HCT116 (cell line): ENCODE data around the gene IL1RAPL1. TPM values are rescaled to one million over a fixed set of nuclear protein-coding genes. Genes with fewer than 3 reads are reported as not detected.

Source experiments
- ATAC-seq: fragments of 200-7000 bp; cut with Tn5 transposase; 2 replicates; pipeline ENCODE4 v1.9.1; 2020; ENCODE audit warnings: mild to moderate bottlenecking, moderate library complexity
- BruUV-seq: library from RNA; stranded (reverse); fragments of 400-500 nt; replicated peaks from 2 replicates; lab custom pipeline; 2021; lab: Mats Ljungman, UMichigan
- CTCF ChIA-PET: fragments of 300-600 bp; sonication (Branson Sonifier 250); formaldehyde crosslinking; loops from one replicate; lab custom pipeline; 2021; ENCODE audit warnings: antibody characterized with exemption; lab: Charles Lee
- POLR2A ChIA-PET: fragments of 300-600, 350-600 bp; sonication (Branson Sonifier 250); formaldehyde crosslinking; loops from one replicate; lab custom pipeline; 2021; ENCODE audit warnings: antibody characterized with exemption; lab: Charles Lee
- RAD21 ChIA-PET, 2 experiments: fragments of 300-600 bp; sonication (Branson Sonifier 250); formaldehyde crosslinking; loops; one replicate each; lab custom pipeline; 2023; ENCODE audit warnings: low total read pairs in 2 of 2; ENCODE audit not compliant: uncharacterized antibody in 2 of 2, unreplicated experiment in 2 of 2, low non-redundant PET in 1 of 2; lab: Charles Lee
- DNase-seq: peaks from one replicate; pipeline ENCODE4 v3.0.0-alpha.2; 2010; ENCODE audit warnings: low read depth, low spot score
- H2AFZ ChIP-seq: fragments of 200-600 bp; shearing (Covaris generic), sonication (generic); 2 replicates; pipeline ENCODE4 v1.6.1; 2017; ENCODE audit warnings: low read depth, mixed run types, mixed read lengths, antibody characterized with exemption, low read length; ENCODE audit not compliant: poor library complexity, severe bottlenecking
- H3K27ac ChIP-seq: 2 replicates; pipeline ENCODE4 v1.5.1; 2012; ENCODE audit warnings: low read depth, low read length
- H3K27me3 ChIP-seq: fragments of 200-600 bp; sonication (generic); 2 replicates; pipeline ENCODE4 v1.6.1; 2016; ENCODE audit warnings: mixed run types, low read length, mixed read lengths; ENCODE audit not compliant: insufficient read depth
- H3K36me3 ChIP-seq, 2 experiments: fragments of 200-500 bp in 1 of 2; fragments of 200-600 bp in 1 of 2; sonication (Bioruptor generic) in 1 of 2; sonication (generic) in 1 of 2; 2 replicates each; pipeline versions ENCODE4 v1.5.1 to v1.6.1; 2014 to 2016; ENCODE audit warnings: low read length in 2 of 2, inconsistent platforms in 1 of 2, mixed read lengths in 1 of 2, mixed run types in 1 of 2; ENCODE audit not compliant: insufficient read depth in 2 of 2, control insufficient read depth in 1 of 2
- H3K4me1 ChIP-seq, 2 experiments: fragments of 200-600 bp in 1 of 2; sonication (generic) in 1 of 2; 2 replicates each; pipeline versions ENCODE4 v1.5.1 to v1.6.1; 2012 to 2017; ENCODE audit warnings: low read length in 2 of 2, inconsistent platforms in 1 of 2, mild to moderate bottlenecking in 1 of 2, mixed read lengths in 1 of 2, mixed run types in 1 of 2, moderate library complexity in 1 of 2; ENCODE audit not compliant: insufficient read depth in 2 of 2, control insufficient read depth in 1 of 2
- H3K4me2 ChIP-seq: fragments of 200-600 bp; sonication (generic); 2 replicates; pipeline ENCODE4 v1.6.1; 2017; ENCODE audit warnings: mixed run types, low read length, mixed read lengths
- H3K4me3 ChIP-seq, 2 experiments: fragments of 200-600 bp in 1 of 2; sonication (generic) in 1 of 2; replicated peaks in 1 of 2; 2 replicates each; pipeline ENCODE4 v1.5.1; 2011 to 2016; ENCODE audit warnings: low read length in 2 of 2, control low read depth in 1 of 2, low read depth in 1 of 2, mild to moderate bottlenecking in 1 of 2, mixed read lengths in 1 of 2, mixed run types in 1 of 2
- H3K79me2 ChIP-seq: fragments of 200-600 bp; sonication (generic); 2 replicates; pipeline ENCODE4 v1.6.1; 2017; ENCODE audit warnings: mild to moderate bottlenecking, mixed run types, low read length, moderate library complexity, mixed read lengths; ENCODE audit not compliant: insufficient read depth
- H3K9ac ChIP-seq: fragments of 200-600 bp; sonication (generic); 2 replicates; pipeline ENCODE4 v1.6.1; 2016; ENCODE audit warnings: low read length, mixed read lengths
- H3K9me2 ChIP-seq: fragments of 200-600 bp; sonication (generic), shearing (Covaris generic); 2 replicates; pipeline ENCODE4 v1.6.1; 2017; ENCODE audit warnings: mixed run types, mild to moderate bottlenecking, moderate library complexity; ENCODE audit not compliant: insufficient read depth
- H3K9me3 ChIP-seq, 2 experiments: fragments of 200-500 bp in 1 of 2; fragments of 200-600 bp in 1 of 2; sonication (Bioruptor generic) in 1 of 2; sonication (generic) in 1 of 2; 2 replicates each; pipeline ENCODE4 v1.6.1; 2014 to 2017; ENCODE audit warnings: low read length in 2 of 2, mixed read lengths in 2 of 2, inconsistent platforms in 1 of 2, low read depth in 1 of 2, mild to moderate bottlenecking in 1 of 2, mixed run types in 1 of 2, moderate library complexity in 1 of 2; ENCODE audit not compliant: control insufficient read depth in 1 of 2, insufficient read depth in 1 of 2
- H4K20me1 ChIP-seq: fragments of 200-600 bp; sonication (generic), shearing (Covaris generic); 2 replicates; pipeline ENCODE4 v1.6.1; 2017; ENCODE audit warnings: mixed run types, mild to moderate bottlenecking, moderate library complexity; ENCODE audit not compliant: insufficient read depth
- EZH2 ChIP-seq: fragments of 200-600 bp; sonication (generic); IDR thresholded peaks from 2 replicates; pipeline ENCODE4 v1.6.1; 2017; ENCODE audit warnings: antibody characterized with exemption, mixed run types
- RAD21 ChIP-seq: IDR thresholded peaks from 2 replicates; pipeline ENCODE4 v1.6.1; 2012; ENCODE audit warnings: low read depth, mild to moderate bottlenecking
- SIN3A ChIP-seq: IDR thresholded peaks from 2 replicates; pipeline ENCODE4 v1.6.1; 2012; ENCODE audit warnings: low read depth
- TCF7L2 ChIP-seq: IDR thresholded peaks from 2 replicates; pipeline ENCODE4 v1.7.0; 2011; ENCODE audit warnings: borderline replicate concordance, inconsistent platforms; ENCODE audit not compliant: insufficient read depth, insufficient read length; ENCODE audit errors: extremely low read depth
- ZFX ChIP-seq: fragments of 450-650 bp; IDR thresholded peaks from 2 replicates; pipeline ENCODE4 v1.6.1; 2017
- ZNF274 ChIP-seq: fragments of 200-500 bp; sonication (Bioruptor generic); IDR thresholded peaks from 2 replicates; pipeline ENCODE4 v1.6.1; 2014; ENCODE audit warnings: mild to moderate bottlenecking, low read depth, low read length, inconsistent platforms
- intact Hi-C: fragments of 100-400 bp; cut with micrococcal nuclease; formaldehyde crosslinking; loops from 2 replicates; pipeline ENCODE4 v1.10.0; 2022
- total RNA-seq: library from RNA; stranded (reverse); gene quantifications from one replicate; pipeline ENCODE4 v1.2.1, GENCODE V29; 2021; ENCODE audit not compliant: unreplicated experiment
- TF ChIP-seq, protein P1 (sequence below), 3 experiments: fragments of 200-600 bp in 1 of 3; sonication (generic) in 1 of 3; IDR thresholded peaks in 2 of 3; conservative IDR thresholded peaks in 1 of 3; 2 replicates each; pipeline ENCODE4 v1.5.1; 2012 to 2017; ENCODE audit warnings: low read depth in 2 of 3, low read length in 2 of 3, antibody characterized with exemption in 1 of 3, borderline replicate concordance in 1 of 3, control low read depth in 1 of 3, mild to moderate bottlenecking in 1 of 3, mixed read lengths in 1 of 3, mixed run types in 1 of 3, moderate library complexity in 1 of 3; ENCODE audit not compliant: insufficient read depth in 1 of 3
- TF ChIP-seq, protein P2 (sequence below): IDR thresholded peaks from 2 replicates; pipeline ENCODE4 v1.6.1; 2012; ENCODE audit warnings: low read depth

The IL1RAPL1 gene
- total RNA-seq, 1 experiment from 2014 or later = 2.8 TPM

DNA sequence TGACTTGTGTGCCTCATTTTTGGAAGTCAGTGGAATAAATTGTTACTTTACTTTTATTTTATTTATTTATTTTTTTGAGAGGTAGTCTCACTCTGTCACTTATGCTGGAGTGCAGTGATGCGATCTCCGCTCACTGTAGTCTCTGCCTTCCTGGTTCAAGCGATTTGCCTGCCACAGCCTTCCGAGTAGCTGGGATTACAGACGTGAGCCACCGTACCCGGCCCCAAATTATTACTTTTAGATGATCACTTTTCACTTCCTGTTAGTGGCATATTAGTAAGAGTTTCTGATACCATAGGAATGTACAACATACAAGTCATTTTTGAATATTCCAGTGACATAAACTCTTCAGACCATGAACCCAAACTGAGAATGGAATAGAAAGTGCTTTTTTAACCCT lies 1017.1 kb downstream of the IL1RAPL1 start (continued):
- TF ChIP-seq, protein P1, sequence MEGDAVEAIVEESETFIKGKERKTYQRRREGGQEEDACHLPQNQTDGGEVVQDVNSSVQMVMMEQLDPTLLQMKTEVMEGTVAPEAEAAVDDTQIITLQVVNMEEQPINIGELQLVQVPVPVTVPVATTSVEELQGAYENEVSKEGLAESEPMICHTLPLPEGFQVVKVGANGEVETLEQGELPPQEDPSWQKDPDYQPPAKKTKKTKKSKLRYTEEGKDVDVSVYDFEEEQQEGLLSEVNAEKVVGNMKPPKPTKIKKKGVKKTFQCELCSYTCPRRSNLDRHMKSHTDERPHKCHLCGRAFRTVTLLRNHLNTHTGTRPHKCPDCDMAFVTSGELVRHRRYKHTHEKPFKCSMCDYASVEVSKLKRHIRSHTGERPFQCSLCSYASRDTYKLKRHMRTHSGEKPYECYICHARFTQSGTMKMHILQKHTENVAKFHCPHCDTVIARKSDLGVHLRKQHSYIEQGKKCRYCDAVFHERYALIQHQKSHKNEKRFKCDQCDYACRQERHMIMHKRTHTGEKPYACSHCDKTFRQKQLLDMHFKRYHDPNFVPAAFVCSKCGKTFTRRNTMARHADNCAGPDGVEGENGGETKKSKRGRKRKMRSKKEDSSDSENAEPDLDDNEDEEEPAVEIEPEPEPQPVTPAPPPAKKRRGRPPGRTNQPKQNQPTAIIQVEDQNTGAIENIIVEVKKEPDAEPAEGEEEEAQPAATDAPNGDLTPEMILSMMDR (IDR thresholded peaks at IDR 0.05 in 2 of 3, conservative IDR thresholded peaks at IDR 0.05 in 1 of 3; ENCODE audit: borderline replicate concordance in 1 of 3, insufficient read depth in 1 of 3, low read depth in 2 of 3, low read length in 2 of 3) = no peak
- TF ChIP-seq TCF7L2 (no peak), EZH2 (no peak)
- TF ChIP-seq, all 23 proteins: peak for 0

DNA sequence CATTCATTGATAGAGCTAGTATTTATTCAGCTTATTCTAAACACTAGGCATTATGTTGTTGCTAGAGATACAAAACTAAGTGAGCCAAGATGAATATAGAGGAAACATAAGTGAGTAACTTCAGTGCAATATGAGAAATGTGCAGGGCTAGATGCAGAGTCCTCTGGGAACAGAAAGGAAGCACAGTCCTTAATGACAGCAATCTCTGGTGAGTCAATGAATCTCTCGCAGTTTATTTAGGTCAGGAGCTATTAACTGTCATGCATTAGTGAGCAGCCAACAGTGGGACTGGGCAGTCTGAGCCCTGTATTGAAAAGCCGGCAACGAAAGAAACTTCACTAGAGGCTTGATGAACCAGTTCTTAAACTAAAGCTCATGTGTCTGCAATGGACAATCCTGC lies 1030.0 kb downstream of the IL1RAPL1 start:
- intact Hi-C loops = no loop called here
- H3K36me3 ChIP-seq = no peaks in the 10 kb centered on the region
- ChIA-PET POLR2A (no interaction called here), RAD21 (no interaction called here), CTCF (no interaction called here)
- TF ChIP-seq RAD21 = no peak
- TF ChIP-seq EZH2 = no peak
- TF ChIP-seq, protein P2, sequence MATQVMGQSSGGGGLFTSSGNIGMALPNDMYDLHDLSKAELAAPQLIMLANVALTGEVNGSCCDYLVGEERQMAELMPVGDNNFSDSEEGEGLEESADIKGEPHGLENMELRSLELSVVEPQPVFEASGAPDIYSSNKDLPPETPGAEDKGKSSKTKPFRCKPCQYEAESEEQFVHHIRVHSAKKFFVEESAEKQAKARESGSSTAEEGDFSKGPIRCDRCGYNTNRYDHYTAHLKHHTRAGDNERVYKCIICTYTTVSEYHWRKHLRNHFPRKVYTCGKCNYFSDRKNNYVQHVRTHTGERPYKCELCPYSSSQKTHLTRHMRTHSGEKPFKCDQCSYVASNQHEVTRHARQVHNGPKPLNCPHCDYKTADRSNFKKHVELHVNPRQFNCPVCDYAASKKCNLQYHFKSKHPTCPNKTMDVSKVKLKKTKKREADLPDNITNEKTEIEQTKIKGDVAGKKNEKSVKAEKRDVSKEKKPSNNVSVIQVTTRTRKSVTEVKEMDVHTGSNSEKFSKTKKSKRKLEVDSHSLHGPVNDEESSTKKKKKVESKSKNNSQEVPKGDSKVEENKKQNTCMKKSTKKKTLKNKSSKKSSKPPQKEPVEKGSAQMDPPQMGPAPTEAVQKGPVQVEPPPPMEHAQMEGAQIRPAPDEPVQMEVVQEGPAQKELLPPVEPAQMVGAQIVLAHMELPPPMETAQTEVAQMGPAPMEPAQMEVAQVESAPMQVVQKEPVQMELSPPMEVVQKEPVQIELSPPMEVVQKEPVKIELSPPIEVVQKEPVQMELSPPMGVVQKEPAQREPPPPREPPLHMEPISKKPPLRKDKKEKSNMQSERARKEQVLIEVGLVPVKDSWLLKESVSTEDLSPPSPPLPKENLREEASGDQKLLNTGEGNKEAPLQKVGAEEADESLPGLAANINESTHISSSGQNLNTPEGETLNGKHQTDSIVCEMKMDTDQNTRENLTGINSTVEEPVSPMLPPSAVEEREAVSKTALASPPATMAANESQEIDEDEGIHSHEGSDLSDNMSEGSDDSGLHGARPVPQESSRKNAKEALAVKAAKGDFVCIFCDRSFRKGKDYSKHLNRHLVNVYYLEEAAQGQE = no peak
- no peak for TF ChIP-seq ZFX
- TF ChIP-seq SIN3A = no peak
- no peak for TF ChIP-seq ZNF274
- H3K27me3 ChIP-seq = no peaks in the 10 kb centered on the region
- no TSS peak for BruUV-seq
- no peaks in the 10 kb centered on the region for H3K79me2 ChIP-seq
- no peaks in the 10 kb centered on the region for H4K20me1 ChIP-seq
- DNase-seq (no peak), ATAC-seq (no peak)
- H3K9ac ChIP-seq = no peak overlapping the region
- no peaks in the 10 kb centered on the region for H3K4me1 ChIP-seq
- no peak overlapping the region for H3K4me2 ChIP-seq
- H2AFZ ChIP-seq = no peak overlapping the region
- H3K9me3 ChIP-seq = no peaks in the 10 kb centered on the region
- H3K27ac ChIP-seq = no peak overlapping the region
- H3K9me2 ChIP-seq = no peaks in the 10 kb centered on the region
- H3K4me3 ChIP-seq = no peak overlapping the region
